Measurements from ENCODE around the gene ATG101.

GRCh38 chr12:52050116-52050757, 19.5 kb upstream of the ATG101 start:
- TF ChIP-seq EZH2 (IDR thresholded peaks at IDR 0.05; ENCODE audit: insufficient read depth, poor library complexity, severe bottlenecking), result no peak
- TF ChIP-seq EZH2phosphoT487 (IDR thresholded peaks at IDR 0.05; ENCODE audit: insufficient read depth, low read depth), result no peak

Data from GM23248 (cell line).